Measurements from ENCODE around the gene ORC5.

GRCh38 chr7:104135760-104136558, 71.9 kb downstream of the ORC5 start:
- TF ChIP-seq REST (IDR thresholded peaks at IDR 0.05; ENCODE audit: insufficient read depth in 1 of 2, low read depth in 2 of 2, low read length in 2 of 2), result no peak
- TF ChIP-seq POLR2AphosphoS5 (IDR thresholded peaks at IDR 0.05; ENCODE audit: low read depth, low read length), result no peak

Measured in PFSK-1 (cell line).